HEK293 (cell line): ENCODE data around the gene VWA3B.
"Not testable (repeated sequence)": the region's sequence is repeated elsewhere in the genome, so short reads cannot be mapped to it uniquely, and the experiment has no call there.

ENCODE experiments used
- CTCF ChIA-PET: fragments of 350-600 bp; formaldehyde crosslinking; extraction: SDS; loops from one replicate; lab custom pipeline; 2021; ENCODE audit warnings: antibody characterized with exemption; lab: Yijun Ruan, JAX
- POLR2A ChIA-PET: fragments of 300-600 bp; formaldehyde crosslinking; extraction: SDS; loops from one replicate; lab custom pipeline; 2020; ENCODE audit warnings: antibody characterized with exemption, inconsistent platforms; lab: Yijun Ruan, JAX
- H3K27ac ChIP-seq: fragments of 200-500 bp; sonication (Bioruptor generic); 2 replicates; pipeline ENCODE4 v1.5.1; 2014; ENCODE audit warnings: low read depth, low read length, control low read depth, inconsistent platforms; ENCODE audit errors: extremely low read depth
- H3K36me3 ChIP-seq, 2 experiments: fragments of 200-500 bp in 1 of 2; sonication (Bioruptor generic) in 1 of 2; 1 replicate in 1 of 2; 2 replicates in 1 of 2; pipeline ENCODE4 v1.5.1; 2014 to 2017; ENCODE audit warnings: inconsistent platforms in 2 of 2, low read length in 2 of 2; ENCODE audit not compliant: control insufficient read depth in 2 of 2, insufficient read depth in 1 of 2
- H3K4me1 ChIP-seq: fragments of 200-500 bp; sonication (Bioruptor generic); 2 replicates; pipeline ENCODE4 v1.5.1; 2014; ENCODE audit warnings: mild to moderate bottlenecking, low read length, inconsistent platforms; ENCODE audit not compliant: control insufficient read depth, insufficient read depth
- H3K4me3 ChIP-seq: 2 replicates; pipeline ENCODE4 v1.5.1; 2011; ENCODE audit warnings: low read depth, mild to moderate bottlenecking, control low read depth, low read length, moderate library complexity
- H3K9me3 ChIP-seq: fragments of 200-500 bp; sonication (Bioruptor generic); 2 replicates; pipeline ENCODE4 v1.5.1; 2014; ENCODE audit warnings: low read depth, low read length, inconsistent platforms; ENCODE audit not compliant: control insufficient read depth, insufficient read depth
- AEBP2 ChIP-seq: fragments of 450-650 bp; formaldehyde crosslinking; IDR thresholded peaks from 2 replicates; pipeline ENCODE4 v1.5.1; 2016; ENCODE audit warnings: missing biosample characterization, missing genetic modification characterization, borderline replicate concordance
- KLF17 ChIP-seq: fragments of 450-650 bp; formaldehyde crosslinking; IDR thresholded peaks from 2 replicates; pipeline ENCODE4 v1.5.1; 2016; ENCODE audit warnings: missing biosample characterization, missing genetic modification characterization
- KLF8 ChIP-seq: fragments of 450-650 bp; formaldehyde crosslinking; IDR thresholded peaks from 2 replicates; pipeline ENCODE4 v1.5.1; 2016; ENCODE audit warnings: missing biosample characterization, missing genetic modification characterization
- OSR2 ChIP-seq: fragments of 450-650 bp; formaldehyde crosslinking; IDR thresholded peaks from 2 replicates; pipeline ENCODE4 v1.5.1; 2016; ENCODE audit warnings: missing biosample characterization, missing genetic modification characterization
- OVOL3 ChIP-seq: fragments of 450-650 bp; formaldehyde crosslinking; IDR thresholded peaks from 2 replicates; pipeline ENCODE4 v1.5.1; 2016; ENCODE audit warnings: missing biosample characterization, missing genetic modification characterization
- PATZ1 ChIP-seq: fragments of 450-650 bp; formaldehyde crosslinking; IDR thresholded peaks from 2 replicates; pipeline ENCODE4 v1.5.1; 2016; ENCODE audit warnings: missing biosample characterization, missing genetic modification characterization
- PBX3 ChIP-seq: sonication (generic); formaldehyde crosslinking; IDR thresholded peaks from 2 replicates; pipeline ENCODE4 v1.8.1; 2022; ENCODE audit warnings: mild to moderate bottlenecking, moderate library complexity, missing genetic modification reagents
- SETDB1 ChIP-seq: IDR thresholded peaks from one replicate; pipeline ENCODE4 v1.6.1; 2017; ENCODE audit warnings: mild to moderate bottlenecking, low read length, moderate library complexity, mixed read lengths; ENCODE audit not compliant: insufficient read length
- SP3 ChIP-seq: fragments of 450-650 bp; formaldehyde crosslinking; IDR thresholded peaks from 2 replicates; pipeline ENCODE4 v1.5.1; 2016; ENCODE audit warnings: missing biosample characterization, missing genetic modification characterization
- WT1 ChIP-seq: fragments of 450-650 bp; formaldehyde crosslinking; IDR thresholded peaks from 2 replicates; pipeline ENCODE4 v1.5.1; 2016; ENCODE audit warnings: missing biosample characterization, missing genetic modification characterization
- ZBTB1 ChIP-seq: fragments of 450-650 bp; formaldehyde crosslinking; IDR thresholded peaks from 2 replicates; pipeline ENCODE4 v1.5.1; 2016; ENCODE audit warnings: missing biosample characterization, missing genetic modification characterization
- ZBTB21 ChIP-seq: fragments of 450-650 bp; formaldehyde crosslinking; IDR thresholded peaks from 2 replicates; pipeline ENCODE4 v1.5.1; 2017; ENCODE audit warnings: missing biosample characterization, missing genetic modification characterization
- ZFP37 ChIP-seq: fragments of 450-650 bp; formaldehyde crosslinking; IDR thresholded peaks from 2 replicates; pipeline ENCODE4 v1.5.1; 2016; ENCODE audit warnings: missing biosample characterization, missing genetic modification characterization
- ZNF146 ChIP-seq: fragments of 450-650 bp; formaldehyde crosslinking; IDR thresholded peaks from 2 replicates; pipeline ENCODE4 v1.5.1; 2016; ENCODE audit warnings: missing biosample characterization, missing genetic modification characterization
- ZNF274 ChIP-seq, 2 experiments: fragments of 200-500 bp in 1 of 2; fragments of 450-650 bp in 1 of 2; sonication (Bioruptor generic) in 1 of 2; formaldehyde crosslinking in 1 of 2; IDR thresholded peaks; 2 replicates each; pipeline versions ENCODE4 v1.5.1 to v1.6.1; 2014 to 2016; ENCODE audit warnings: borderline replicate concordance in 1 of 2, inconsistent platforms in 1 of 2, low read length in 1 of 2, missing biosample characterization in 1 of 2, missing genetic modification characterization in 1 of 2
- ZNF398 ChIP-seq: fragments of 450-650 bp; formaldehyde crosslinking; IDR thresholded peaks from 2 replicates; pipeline ENCODE4 v1.5.1; 2017; ENCODE audit warnings: missing biosample characterization, missing genetic modification characterization
- ZNF416 ChIP-seq: fragments of 450-650 bp; formaldehyde crosslinking; IDR thresholded peaks from 2 replicates; pipeline ENCODE4 v1.5.1; 2016; ENCODE audit warnings: missing biosample characterization, missing genetic modification characterization
- ZNF580 ChIP-seq: fragments of 450-650 bp; formaldehyde crosslinking; IDR thresholded peaks from 2 replicates; pipeline ENCODE4 v1.5.1; 2016; ENCODE audit warnings: missing biosample characterization, missing genetic modification characterization
- ZNF629 ChIP-seq: fragments of 450-650 bp; formaldehyde crosslinking; IDR thresholded peaks from 2 replicates; pipeline ENCODE4 v1.5.1; 2017; ENCODE audit warnings: missing biosample characterization, missing genetic modification characterization
- ZNF677 ChIP-seq: fragments of 450-650 bp; IDR thresholded peaks from 2 replicates; pipeline ENCODE4 v1.5.0; 2018; ENCODE audit warnings: missing biosample characterization, mild to moderate bottlenecking, missing genetic modification characterization, moderate library complexity
- ZNF776 ChIP-seq: fragments of 450-650 bp; formaldehyde crosslinking; IDR thresholded peaks from 2 replicates; pipeline ENCODE4 v1.5.0; 2017; ENCODE audit warnings: missing biosample characterization, missing genetic modification characterization, borderline replicate concordance

VWA3B gene

GRCh38 chr2:98147900-98148299 lies 60.9 kb downstream of the VWA3B start:
- H3K4me1 ChIP-seq, CTCF ChIA-PET, H3K4me3 ChIP-seq, H3K27ac ChIP-seq, H3K36me3 ChIP-seq, POLR2A ChIA-PET, H3K9me3 ChIP-seq: not testable (repeated sequence)
- peak; percentile 24; the same call in 1 of the 2 replicates for TF ChIP-seq ZNF146

- ChIA-PET POLR2A (no interaction called here), CTCF (no interaction called here)
- no peak overlapping the region for H3K4me3 ChIP-seq
- TF ChIP-seq SETDB1 (no peak), SP3 (no peak), AEBP2 (tag by site-specific recombination) (no peak), OVOL3 (tag by site-specific recombination) (no peak), ZNF416 (no peak), PBX3 (CRISPR knock-in tag) (no peak), ZBTB1 (tag by site-specific recombination) (no peak), ZFP37 (no peak), KLF8 (no peak)
- TF ChIP-seq, all 188 proteins: peak for 0
- Histone ChIP-seq H3K9me3 (no peaks in the 10 kb centered on the region), H3K27ac (no peak overlapping the region), H3K4me1 (no peaks in the 10 kb centered on the region), H3K36me3 (no peaks in the 10 kb centered on the region)
Observed at GRCh38 chr2:98148595-98149332, 61.8 kb downstream of the VWA3B start.

GRCh38 chr2:98149333-98149697 lies 62.3 kb downstream of the VWA3B start:
- TF ChIP-seq ZBTB21 (tag by site-specific recombination) (no peak), ZNF580 (tag by site-specific recombination) (no peak), KLF17 (tag by site-specific recombination) (no peak)
- TF ChIP-seq, all 188 proteins: peak for 0
- Histone ChIP-seq H3K4me1 (no peaks in the 10 kb centered on the region), H3K4me3 (no peak overlapping the region), H3K9me3 (no peaks in the 10 kb centered on the region), H3K27ac (no peak overlapping the region), H3K36me3 (no peaks in the 10 kb centered on the region)
- ChIA-PET CTCF (no interaction called here), POLR2A (no interaction called here)

- Histone ChIP-seq H3K4me3 (no peak overlapping the region), H3K27ac (no peak overlapping the region), H3K36me3 (no peaks in the 10 kb centered on the region), H3K4me1 (no peaks in the 10 kb centered on the region), H3K9me3 (no peaks in the 10 kb centered on the region)
- ChIA-PET POLR2A (no interaction called here), CTCF (no interaction called here)
- TF ChIP-seq ZNF274 (IDR thresholded peaks at IDR 0.05; ENCODE audit: low read length) (no peak), ZNF274 (tag by site-specific recombination; IDR thresholded peaks at IDR 0.05; ENCODE audit: borderline replicate concordance) (no peak), ZNF677 (tag by site-specific recombination) (no peak), ZNF629 (tag by site-specific recombination) (no peak), ZNF398 (tag by site-specific recombination) (no peak), PATZ1 (tag by site-specific recombination) (no peak), OSR2 (tag by site-specific recombination) (no peak), ZNF776 (tag by site-specific recombination) (no peak), WT1 (tag by site-specific recombination) (no peak)
Observed at GRCh38 chr2:98153481-98153880, 66.5 kb downstream of the VWA3B start.
